Stimulated activated CD4-positive, alpha-beta T cell treated with anti-CD3 and anti-CD28 coated beads, Interleukin-4, amount 100 ng/mL, for 4 hours (primary cell): ENCODE results near the gene EPG5.
"Not testable (repeated sequence)": the region's sequence is repeated elsewhere in the genome, so short reads cannot be mapped to it uniquely, and the experiment has no call there.

Source experiments
- DNase-seq, 2 experiments: peaks; one replicate each; pipeline ENCODE4 v3.0.0-alpha.2; 2020

Gene EPG5

GRCh38 chr18:45836242-45837205 is 130.6 kb downstream of the EPG5 start:
- no peak for DNase-seq

GRCh38 chr18:45835057-45835636 is 132.0 kb downstream of the EPG5 start:
- DNase-seq: no peak

GRCh38 chr18:45834306-45834705 is 132.8 kb downstream of the EPG5 start:
- DNase-seq: no peak

GRCh38 chr18:45833846-45834245 is 133.3 kb downstream of the EPG5 start:
- DNase-seq: no peak

GRCh38 chr18:45830917-45831316 is 136.2 kb downstream of the EPG5 start:
- no peak for DNase-seq

GRCh38 chr18:45829855-45830254 is 137.3 kb downstream of the EPG5 start:
- no peak for DNase-seq

- no peak for DNase-seq
Observed at GRCh38 chr18:45828917-45829811, 138.0 kb downstream of the EPG5 start.

GRCh38 chr18:45826716-45827115 is 140.4 kb downstream of the EPG5 start:
- not testable (repeated sequence) for DNase-seq

GRCh38 chr18:45826084-45826483 is 141.0 kb downstream of the EPG5 start:
- no peak for DNase-seq

GRCh38 chr18:45825258-45826044 is 141.7 kb downstream of the EPG5 start, which contains the start of gene SIGLEC15:
Gene SIGLEC15, plus strand, starts transcription at chr18:45825675. Its CDS starts 54 bp downstream, at chr18:45825729.
- no peak for DNase-seq

GRCh38 chr18:45821711-45822110 is 145.4 kb downstream of the EPG5 start:
- no peak for DNase-seq

GRCh38 chr18:45821026-45821425 is 146.1 kb downstream of the EPG5 start:
- no peak for DNase-seq

GRCh38 chr18:45820106-45820745 is 146.9 kb downstream of the EPG5 start:
- no peak for DNase-seq

GRCh38 chr18:45818765-45819164 is 148.4 kb downstream of the EPG5 start:
- DNase-seq: not testable (repeated sequence)

- DNase-seq: no peak
Observed at GRCh38 chr18:45817543-45817942, 149.6 kb downstream of the EPG5 start.

- DNase-seq: not testable (repeated sequence)
Observed at GRCh38 chr18:45814733-45815132, 152.4 kb downstream of the EPG5 start.

- not testable (repeated sequence) for DNase-seq
Observed at GRCh38 chr18:45807144-45807543, 160.0 kb downstream of the EPG5 start.

GRCh38 chr18:45806226-45806625 is 160.9 kb downstream of the EPG5 start:
- DNase-seq: no peak

GRCh38 chr18:45805551-45805950 is 161.6 kb downstream of the EPG5 start:
- no peak for DNase-seq

- no peak for DNase-seq
Observed at GRCh38 chr18:45802814-45803492, 164.2 kb downstream of the EPG5 start.

- no peak for DNase-seq
Observed at GRCh38 chr18:45801416-45802004, 165.6 kb downstream of the EPG5 start.
